GM18867 (cell line): Measurements from ENCODE around the gene KRTAP4-3.
"Not testable (repeated sequence)": the region's sequence is repeated elsewhere in the genome, so short reads cannot be mapped to it uniquely, and the experiment has no call there.

ENCODE experiments used
- ATAC-seq: cut with Tn5 transposase; IDR thresholded peaks from one replicate; pipeline ENCODE4 v1.9.1; 2021; ENCODE audit warnings: mild to moderate bottlenecking, moderate library complexity; ENCODE audit not compliant: unreplicated experiment

KRTAP4-3 gene

GRCh38 chr17:41168121-41168520 lies at the start of gene KRTAP4-3:
Gene KRTAP4-3, minus strand, starts transcription at chr17:41168221. Its CDS starts 49 bp downstream, at chr17:41168172.
- ATAC-seq = no peak

GRCh38 chr17:41215681-41216080 lies 47.7 kb upstream of the KRTAP4-3 start:
- no peak for ATAC-seq

GRCh38 chr17:41212524-41213169 lies 44.6 kb upstream of the KRTAP4-3 start:
- ATAC-seq = no peak

- no peak for ATAC-seq
These were observed 43.9 kb upstream of the KRTAP4-3 start for GRCh38 chr17:41211845-41212466.

GRCh38 chr17:41199421-41200078 lies 31.5 kb upstream of the KRTAP4-3 start:
- ATAC-seq = no peak

- ATAC-seq = no peak
These were observed 28.0 kb upstream of the KRTAP4-3 start for GRCh38 chr17:41196068-41196467.

- no peak for ATAC-seq
These were observed 22.3 kb upstream of the KRTAP4-3 start for GRCh38 chr17:41190328-41190727.

- ATAC-seq = not testable (repeated sequence)
These were observed 21.9 kb upstream of the KRTAP4-3 start, which contains the start of gene KRTAP9-1 for GRCh38 chr17:41189837-41190318. Gene KRTAP9-1, plus strand, starts transcription at chr17:41189887. Its CDS starts 0 bp downstream, at chr17:41189887.

GRCh38 chr17:41186872-41187271 lies 18.9 kb upstream of the KRTAP4-3 start:
- ATAC-seq = no peak

GRCh38 chr17:41185001-41185400 lies 17.0 kb upstream of the KRTAP4-3 start:
- ATAC-seq = no peak

GRCh38 chr17:41184480-41184961 lies 16.5 kb upstream of the KRTAP4-3 start, which contains the start of gene KRTAP4-1:
Gene KRTAP4-1, minus strand, starts transcription at chr17:41184911. Its CDS starts 57 bp downstream, at chr17:41184854.
- ATAC-seq = no peak

- no peak for ATAC-seq
These were observed 11.0 kb upstream of the KRTAP4-3 start for GRCh38 chr17:41178843-41179616.

GRCh38 chr17:41178341-41178740 lies 10.3 kb upstream of the KRTAP4-3 start:
- ATAC-seq = no peak

GRCh38 chr17:41177727-41178271 lies 9.8 kb upstream of the KRTAP4-3 start, which contains the start of gene KRTAP4-2:
Gene KRTAP4-2, minus strand, starts transcription at chr17:41178221. Its CDS starts 57 bp downstream, at chr17:41178164.
- ATAC-seq = no peak

- ATAC-seq = no peak
These were observed 8.8 kb upstream of the KRTAP4-3 start for GRCh38 chr17:41176744-41177387.

- no peak for ATAC-seq
These were observed 3.9 kb upstream of the KRTAP4-3 start for GRCh38 chr17:41171886-41172285.

GRCh38 chr17:41167561-41167960 lies 460 bp downstream of the KRTAP4-3 start:
- no peak for ATAC-seq

GRCh38 chr17:41163828-41164227 lies 4.2 kb downstream of the KRTAP4-3 start:
- ATAC-seq = no peak

GRCh38 chr17:41160648-41161047 lies 7.4 kb downstream of the KRTAP4-3 start, which contains the start of gene KRTAP4-4:
Gene KRTAP4-4, minus strand, starts transcription at chr17:41160748. Its CDS starts 57 bp downstream, at chr17:41160691.
- ATAC-seq = no peak

GRCh38 chr17:41160190-41160589 lies 7.8 kb downstream of the KRTAP4-3 start:
- not testable (repeated sequence) for ATAC-seq
